ENCODE results near the gene FBXL2. TPM values are rescaled to one million over a fixed set of nuclear protein-coding genes. Genes with fewer than 3 reads are reported as not detected.
A peak's percentile ranks its signal among the peaks of the same experiment; 100 is the strongest.

Gene FBXL2
- total and polyA plus RNA-seq, 2 of the 4 experiments (the other 2 are of a cell fraction) = 15.8 to 21.0 TPM

DNA sequence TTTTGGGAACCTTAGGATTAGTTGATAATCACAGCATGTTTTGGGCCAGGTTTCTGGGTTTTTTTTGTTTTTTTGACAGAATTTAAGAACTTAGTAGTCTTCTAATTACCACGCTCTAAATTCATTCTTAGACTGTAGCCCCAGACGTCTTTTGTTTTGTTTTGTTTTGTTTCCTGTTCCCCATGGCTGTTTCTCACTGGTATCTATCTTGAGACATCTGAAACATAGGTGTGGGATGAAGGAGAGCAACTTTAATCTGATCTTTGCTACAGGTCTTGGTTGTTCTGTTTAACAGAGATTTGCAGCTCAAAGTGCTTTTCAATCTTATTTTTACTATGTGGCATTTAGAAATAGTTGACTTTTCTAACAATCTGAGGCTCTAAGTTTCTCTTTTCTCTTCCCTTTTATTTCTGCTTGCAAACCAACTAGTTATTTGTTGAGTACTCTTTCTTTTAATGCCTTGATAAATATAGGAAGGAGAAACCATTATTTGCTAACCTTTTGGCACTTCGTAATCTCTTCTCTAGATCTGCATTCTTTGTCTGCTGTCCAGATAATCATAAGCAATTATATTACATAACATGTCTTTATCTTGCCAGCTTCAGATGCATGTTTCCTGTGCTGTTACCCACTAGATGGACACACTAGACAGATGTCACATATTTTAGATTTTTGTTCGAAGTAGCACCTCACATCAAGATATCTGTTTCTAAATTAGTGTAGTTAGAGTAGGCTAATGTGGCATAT lies 40.9 kb downstream of the FBXL2 start:
- Histone ChIP-seq H3K4ac (ENCODE audit: low read depth, low read length) (no peak overlapping the region), H3K79me1 (ENCODE audit: low read depth in 1 of 2, low read length in 2 of 2) (peaks cover 4 to 30% of the 10 kb centered on the region in 2 experiments; a peak in 3 of 4 replicates), H3K4me3 (ENCODE audit: insufficient read depth, low read depth, low read length) (no peak overlapping the region), H4K91ac (ENCODE audit: insufficient read depth, low read depth, low read length) (no peak overlapping the region), H3K23ac (ENCODE audit: low read depth, low read length) (no peak overlapping the region), H4K5ac (ENCODE audit: low read depth, low read length) (no peak overlapping the region; the same call in 1 of the 2 replicates), H3K27ac (ENCODE audit: insufficient read depth, low read length) (no peak overlapping the region), H4K20me1 (ENCODE audit: insufficient read depth, low read length) (0 out of 2 replicates have a peak, but pooled peaks cover 2% of the 10 kb centered on the region), H3K9me3 (ENCODE audit: control insufficient read depth, insufficient read depth, low read length) (no peaks in the 10 kb centered on the region), H2BK120ac (ENCODE audit: low read depth, low read length) (no peak overlapping the region), H3K56ac (ENCODE audit: extremely low read depth, insufficient read depth, low read length) (no peak overlapping the region), H2AK9ac (replicated peaks; ENCODE audit: low read depth, low read length, poor library complexity) (no peak overlapping the region), H2BK15ac (ENCODE audit: low read depth, low read length) (no peak overlapping the region), H3K9me1 (ENCODE audit: insufficient read depth, low read length) (peaks cover 4% of the 10 kb centered on the region; the same call in 1 of the 2 replicates), H3K27me3 (ENCODE audit: control insufficient read depth, insufficient read depth, low read length) (no peaks in the 10 kb centered on the region), H3K9ac (ENCODE audit: low read depth, low read length) (no peak overlapping the region), H2AK5ac (ENCODE audit: low read depth, low read length) (no peak overlapping the region), H3K14ac (replicated peaks; ENCODE audit: low read depth, low read length) (no peak overlapping the region), H3K4me1 (ENCODE audit: control insufficient read depth, insufficient read depth, low read length) (peaks cover 6% of the 10 kb centered on the region; the same call in 1 of the 2 replicates), H2AFZ (replicated peaks; ENCODE audit: low read length, poor library complexity) (no peak overlapping the region), H4K8ac (ENCODE audit: low read depth in 2 of 2, low read length in 2 of 2) (0 out of 4 replicates have a peak overlapping the region, but pooled peaks have one; percentile 8 to 26), H2BK20ac (ENCODE audit: low read depth, low read length) (no peak overlapping the region), H3K36me3 (ENCODE audit: control insufficient read depth, insufficient read depth, low read length) (0 out of 2 replicates have a peak, but pooled peaks cover 1% of the 10 kb centered on the region), H3K4me2 (ENCODE audit: low read depth, low read length) (no peak overlapping the region), H2BK5ac (ENCODE audit: low read depth, low read length, poor library complexity, severe bottlenecking) (no peak overlapping the region), H3K18ac (ENCODE audit: low read depth, low read length) (no peak overlapping the region)
- dilution Hi-C loops (cut with HindIII; ENCODE audit: low sequenced_read_pairs, unreplicated experiment) (no loop called here), intact Hi-C loops (cut with micrococcal nuclease) (loop anchor here (2.0 to 5.0 kb wide), 2 partner anchors 39 to 63 kb away; no protein-coding TSS in a partner anchor), in situ Hi-C loops (cut with MboI; ENCODE audit: low sequenced_read_pairs) (loop anchor here (5.0 kb wide), 1 partner anchor 34 kb away; no protein-coding TSS in a partner anchor)
- POLR2A ChIA-PET (ENCODE audit: unreplicated experiment) = no interaction called here
- ATAC-seq (ENCODE audit: low read depth) = no peak
- CTCF ChIA-PET = no interaction called here
- WGBS, 2 experiments (ENCODE audit: extremely low coverage in 2 of 2, insufficient read length in 1 of 2) = no CpG with 5 or more reads among the region's 4 CpGs
- DNase-seq = no peak
- BruUV-seq (replicated peaks) = no TSS peak
- TF ChIP-seq RFX5 (IDR thresholded peaks at IDR 0.05; ENCODE audit: low read depth, low read length) (no peak), NFE2L2 (IDR thresholded peaks at IDR 0.05; ENCODE audit: low read depth, low read length) (no peak), CEBPB (IDR thresholded peaks at IDR 0.05; ENCODE audit: low read depth, low read length) (no peak), CHD1 (IDR thresholded peaks at IDR 0.05; ENCODE audit: low read depth, low read length) (no peak), FOS (IDR thresholded peaks at IDR 0.05; ENCODE audit: low read depth, low read length) (no peak), MXI1 (IDR thresholded peaks at IDR 0.05; ENCODE audit: borderline replicate concordance, low read depth, low read length) (no peak), SMC3 (IDR thresholded peaks at IDR 0.05; ENCODE audit: low read depth, low read length) (no peak), MAFK (IDR thresholded peaks at IDR 0.05; ENCODE audit: low read depth, low read length) (no peak), POLR2A (IDR thresholded peaks at IDR 0.05; ENCODE audit: low read depth, low read length) (no peak), RCOR1 (IDR thresholded peaks at IDR 0.05; ENCODE audit: insufficient replicate concordance, low read length) (no peak), RAD21 (IDR thresholded peaks at IDR 0.05; ENCODE audit: low read length) (no peak), MAZ (IDR thresholded peaks at IDR 0.05; ENCODE audit: borderline replicate concordance, low read depth, low read length) (no peak)
- TF ChIP-seq, protein P1, sequence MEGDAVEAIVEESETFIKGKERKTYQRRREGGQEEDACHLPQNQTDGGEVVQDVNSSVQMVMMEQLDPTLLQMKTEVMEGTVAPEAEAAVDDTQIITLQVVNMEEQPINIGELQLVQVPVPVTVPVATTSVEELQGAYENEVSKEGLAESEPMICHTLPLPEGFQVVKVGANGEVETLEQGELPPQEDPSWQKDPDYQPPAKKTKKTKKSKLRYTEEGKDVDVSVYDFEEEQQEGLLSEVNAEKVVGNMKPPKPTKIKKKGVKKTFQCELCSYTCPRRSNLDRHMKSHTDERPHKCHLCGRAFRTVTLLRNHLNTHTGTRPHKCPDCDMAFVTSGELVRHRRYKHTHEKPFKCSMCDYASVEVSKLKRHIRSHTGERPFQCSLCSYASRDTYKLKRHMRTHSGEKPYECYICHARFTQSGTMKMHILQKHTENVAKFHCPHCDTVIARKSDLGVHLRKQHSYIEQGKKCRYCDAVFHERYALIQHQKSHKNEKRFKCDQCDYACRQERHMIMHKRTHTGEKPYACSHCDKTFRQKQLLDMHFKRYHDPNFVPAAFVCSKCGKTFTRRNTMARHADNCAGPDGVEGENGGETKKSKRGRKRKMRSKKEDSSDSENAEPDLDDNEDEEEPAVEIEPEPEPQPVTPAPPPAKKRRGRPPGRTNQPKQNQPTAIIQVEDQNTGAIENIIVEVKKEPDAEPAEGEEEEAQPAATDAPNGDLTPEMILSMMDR (conservative IDR thresholded peaks at IDR 0.05; ENCODE audit: low read depth, low read length) = no peak
- TF ChIP-seq, protein P2, sequence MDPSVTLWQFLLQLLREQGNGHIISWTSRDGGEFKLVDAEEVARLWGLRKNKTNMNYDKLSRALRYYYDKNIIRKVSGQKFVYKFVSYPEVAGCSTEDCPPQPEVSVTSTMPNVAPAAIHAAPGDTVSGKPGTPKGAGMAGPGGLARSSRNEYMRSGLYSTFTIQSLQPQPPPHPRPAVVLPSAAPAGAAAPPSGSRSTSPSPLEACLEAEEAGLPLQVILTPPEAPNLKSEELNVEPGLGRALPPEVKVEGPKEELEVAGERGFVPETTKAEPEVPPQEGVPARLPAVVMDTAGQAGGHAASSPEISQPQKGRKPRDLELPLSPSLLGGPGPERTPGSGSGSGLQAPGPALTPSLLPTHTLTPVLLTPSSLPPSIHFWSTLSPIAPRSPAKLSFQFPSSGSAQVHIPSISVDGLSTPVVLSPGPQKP (IDR thresholded peaks at IDR 0.05; ENCODE audit: borderline replicate concordance, low read depth, low read length) = no peak
- TF ChIP-seq, protein P3, sequence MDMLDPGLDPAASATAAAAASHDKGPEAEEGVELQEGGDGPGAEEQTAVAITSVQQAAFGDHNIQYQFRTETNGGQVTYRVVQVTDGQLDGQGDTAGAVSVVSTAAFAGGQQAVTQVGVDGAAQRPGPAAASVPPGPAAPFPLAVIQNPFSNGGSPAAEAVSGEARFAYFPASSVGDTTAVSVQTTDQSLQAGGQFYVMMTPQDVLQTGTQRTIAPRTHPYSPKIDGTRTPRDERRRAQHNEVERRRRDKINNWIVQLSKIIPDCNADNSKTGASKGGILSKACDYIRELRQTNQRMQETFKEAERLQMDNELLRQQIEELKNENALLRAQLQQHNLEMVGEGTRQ (IDR thresholded peaks at IDR 0.05; ENCODE audit: low read depth, low read length) = no peak
